ENCODE measurements around the gene FMNL3.

FMNL3 gene

GRCh38 chr12:49636979-49637755 lies 70.0 kb downstream of the FMNL3 start:
- POLR2A ChIA-PET = interaction anchor here (0.8 to 2.4 kb wide), 3 partner anchors 14 to 104 kb away, joined by 3 to 7 read pairs (median 4); partner anchors contain the start of genes PRPF40B and TMBIM6
- DNase-seq (ENCODE audit: extremely low spot score) = peak; percentile 68
- CTCF ChIA-PET = interaction anchor here (0.6 to 2.5 kb wide), 11 partner anchors 8 to 206 kb away, joined by 3 to 11 read pairs (median 3); partner anchors contain the start of genes BCDIN3D, PRPF40B and TMBIM6
- TF ChIP-seq ELF4 (IDR thresholded peaks at IDR 0.05) (no peak), FOXK2 (IDR thresholded peaks at IDR 0.05) (no peak), L3MBTL2 (conservative IDR thresholded peaks at IDR 0.05) (no peak), LEF1 (IDR thresholded peaks at IDR 0.05; ENCODE audit: borderline replicate concordance) (no peak), PKNOX1 (IDR thresholded peaks at IDR 0.05) (no peak), ZNF384 (IDR thresholded peaks at IDR 0.05) (no peak), CTBP1 (IDR thresholded peaks at IDR 0.05; ENCODE audit: borderline replicate concordance) (no peak), FOXM1 (IDR thresholded peaks at IDR 0.05; ENCODE audit: borderline replicate concordance) (no peak), BHLHE40 (IDR thresholded peaks at IDR 0.05; ENCODE audit: borderline replicate concordance) (no peak), SUZ12 (IDR thresholded peaks at IDR 0.05) (no peak), HDGF (IDR thresholded peaks at IDR 0.05; ENCODE audit: borderline replicate concordance) (no peak), NFRKB (IDR thresholded peaks at IDR 0.05) (no peak), FOXA1 (IDR thresholded peaks at IDR 0.05) (no peak), TARDBP (IDR thresholded peaks at IDR 0.05) (no peak), SP1 (IDR thresholded peaks at IDR 0.05) (no peak), ARNT (IDR thresholded peaks at IDR 0.05) (no peak)

GRCh38 chr12:49636574-49636973 lies 70.6 kb downstream of the FMNL3 start:
- TF ChIP-seq CTBP1 (IDR thresholded peaks at IDR 0.05; ENCODE audit: borderline replicate concordance) (no peak), LEF1 (IDR thresholded peaks at IDR 0.05; ENCODE audit: borderline replicate concordance) (no peak), L3MBTL2 (conservative IDR thresholded peaks at IDR 0.05) (no peak), FOXA1 (IDR thresholded peaks at IDR 0.05) (no peak), ELF4 (IDR thresholded peaks at IDR 0.05) (no peak), FOXK2 (IDR thresholded peaks at IDR 0.05) (no peak), BHLHE40 (IDR thresholded peaks at IDR 0.05; ENCODE audit: borderline replicate concordance) (no peak), TARDBP (IDR thresholded peaks at IDR 0.05) (no peak), SUZ12 (IDR thresholded peaks at IDR 0.05) (no peak)
- DNase-seq (ENCODE audit: extremely low spot score) = no peak
- ChIA-PET POLR2A (interaction anchor here (0.8 to 1.0 kb wide), 2 partner anchors 14 to 104 kb away, joined by 3 to 4 read pairs; partner anchors contain the start of gene PRPF40B), CTCF (interaction anchor here (0.6 to 2.5 kb wide), 5 partner anchors 13 to 126 kb away, joined by 3 to 11 read pairs (median 4); partner anchors contain the start of gene PRPF40B)

GRCh38 chr12:49635656-49636055 lies 71.5 kb downstream of the FMNL3 start:
- CTCF ChIA-PET = interaction anchor here (0.5 to 1.4 kb wide), 5 partner anchors 12 to 173 kb away, joined by 3 to 4 read pairs (median 3); no protein-coding TSS in a partner anchor
- TF ChIP-seq NFRKB (IDR thresholded peaks at IDR 0.05) = no peak
- no peak for TF ChIP-seq ZNF384 (IDR thresholded peaks at IDR 0.05)
- TF ChIP-seq ELF4 (IDR thresholded peaks at IDR 0.05) = no peak
- no peak for TF ChIP-seq CTBP1 (IDR thresholded peaks at IDR 0.05; ENCODE audit: borderline replicate concordance)
- no peak for TF ChIP-seq LEF1 (IDR thresholded peaks at IDR 0.05; ENCODE audit: borderline replicate concordance)
- no peak for TF ChIP-seq FOXK2 (IDR thresholded peaks at IDR 0.05)
- no peak for TF ChIP-seq ARNT (IDR thresholded peaks at IDR 0.05)
- TF ChIP-seq BHLHE40 (IDR thresholded peaks at IDR 0.05; ENCODE audit: borderline replicate concordance) = no peak
- no peak for TF ChIP-seq SP1 (IDR thresholded peaks at IDR 0.05)
- no peak for TF ChIP-seq L3MBTL2 (conservative IDR thresholded peaks at IDR 0.05)
- no peak for TF ChIP-seq FOXM1 (IDR thresholded peaks at IDR 0.05; ENCODE audit: borderline replicate concordance)
- POLR2A ChIA-PET = interaction anchor here (1.0 kb wide), 1 partner anchor 105 kb away, joined by 3 read pairs; no protein-coding TSS in a partner anchor
- no peak for DNase-seq (ENCODE audit: extremely low spot score)

- ChIA-PET POLR2A (no interaction called here), CTCF (interaction anchor here (0.5 to 0.7 kb wide), 2 partner anchors 54 to 113 kb away, joined by 3 read pairs; no protein-coding TSS in a partner anchor)
- no peak for DNase-seq (ENCODE audit: extremely low spot score)
- TF ChIP-seq TARDBP (IDR thresholded peaks at IDR 0.05) = no peak
- TF ChIP-seq ZNF384 (IDR thresholded peaks at IDR 0.05) = no peak
- TF ChIP-seq HDGF (IDR thresholded peaks at IDR 0.05; ENCODE audit: borderline replicate concordance) = no peak
- TF ChIP-seq ELF4 (IDR thresholded peaks at IDR 0.05) = no peak
- no peak for TF ChIP-seq NFRKB (IDR thresholded peaks at IDR 0.05)
- no peak for TF ChIP-seq L3MBTL2 (conservative IDR thresholded peaks at IDR 0.05)
- no peak for TF ChIP-seq ARNT (IDR thresholded peaks at IDR 0.05)
- TF ChIP-seq CTBP1 (IDR thresholded peaks at IDR 0.05; ENCODE audit: borderline replicate concordance) = no peak
- no peak for TF ChIP-seq BHLHE40 (IDR thresholded peaks at IDR 0.05; ENCODE audit: borderline replicate concordance)
Observed at GRCh38 chr12:49635036-49635435, 72.2 kb downstream of the FMNL3 start.

- CTCF ChIA-PET = no interaction called here
- POLR2A ChIA-PET = no interaction called here
- TF ChIP-seq CTBP1 (IDR thresholded peaks at IDR 0.05; ENCODE audit: borderline replicate concordance) (no peak), TARDBP (IDR thresholded peaks at IDR 0.05) (no peak), ARNT (IDR thresholded peaks at IDR 0.05) (no peak), PKNOX1 (IDR thresholded peaks at IDR 0.05) (no peak), FOXA1 (IDR thresholded peaks at IDR 0.05) (no peak), ELF4 (IDR thresholded peaks at IDR 0.05) (no peak), HDGF (IDR thresholded peaks at IDR 0.05; ENCODE audit: borderline replicate concordance) (no peak), NFRKB (IDR thresholded peaks at IDR 0.05) (no peak), L3MBTL2 (conservative IDR thresholded peaks at IDR 0.05) (no peak), FOXM1 (IDR thresholded peaks at IDR 0.05; ENCODE audit: borderline replicate concordance) (no peak), BHLHE40 (IDR thresholded peaks at IDR 0.05; ENCODE audit: borderline replicate concordance) (no peak), FOXK2 (IDR thresholded peaks at IDR 0.05) (no peak), LEF1 (IDR thresholded peaks at IDR 0.05; ENCODE audit: borderline replicate concordance) (no peak), SUZ12 (IDR thresholded peaks at IDR 0.05) (no peak), SP1 (IDR thresholded peaks at IDR 0.05) (no peak)
- DNase-seq (ENCODE audit: extremely low spot score) = no peak
Observed at GRCh38 chr12:49633703-49634345, 73.4 kb downstream of the FMNL3 start.
